Vagina (tissue), 2 donors: ENCODE measurements around the gene PPFIA2. TPM values are rescaled to one million over a fixed set of nuclear protein-coding genes. Genes with fewer than 3 reads are reported as not detected.

Experiments
- DNase-seq, 2 donors: peaks; one replicate each; pipeline ENCODE4 v3.0.0-alpha.2; 2017; ENCODE audit errors: extremely low spot score in 2 of 2
- H3K27ac ChIP-seq: fragments of 200-600 bp; sonication (generic); one replicate; pipeline ENCODE4 v1.5.1; 2019
- H3K27me3 ChIP-seq: fragments of 200-600 bp; sonication (generic); one replicate; pipeline ENCODE4 v1.5.1; 2019
- H3K36me3 ChIP-seq, 2 donors: fragments of 200-600 bp; sonication (generic); one replicate each; pipeline ENCODE4 v1.5.1; 2017 to 2019
- H3K4me1 ChIP-seq: fragments of 200-600 bp; sonication (generic); one replicate; pipeline ENCODE4 v1.5.1; 2019
- H3K4me3 ChIP-seq, 2 donors: fragments of 200-600 bp; sonication (generic); 1 replicate in 1 of 2; 2 replicates in 1 of 2; pipeline ENCODE4 v1.5.1; 2016 to 2019
- H3K9me3 ChIP-seq: fragments of 200-600 bp; sonication (generic); one replicate; pipeline ENCODE4 v1.5.1; 2019
- CTCF ChIP-seq, 3 experiments: fragments of 450-650 bp in 2 of 3; fragments of 200-600 bp in 1 of 3; sonication (generic) in 1 of 3; IDR thresholded peaks; one replicate each; pipeline ENCODE4 v1.5.1; 2017 to 2019; ENCODE audit warnings: antibody characterized with exemption in 3 of 3, mild to moderate bottlenecking in 2 of 3, moderate library complexity in 2 of 3
- POLR2A ChIP-seq, 2 donors: fragments of 450-650 bp; IDR thresholded peaks; one replicate each; pipeline ENCODE4 v1.6.1; 2017; ENCODE audit warnings: antibody characterized with exemption in 2 of 2, mild to moderate bottlenecking in 2 of 2, moderate library complexity in 2 of 2
- POLR2AphosphoS5 ChIP-seq, 2 donors: sonication (generic); formaldehyde crosslinking; IDR thresholded peaks; one replicate each; pipeline ENCODE4 v1.9.0; 2017; ENCODE audit warnings: antibody characterized with exemption in 2 of 2, mild to moderate bottlenecking in 2 of 2, low read depth in 1 of 2; ENCODE audit not compliant: insufficient read depth in 1 of 2
- intact Hi-C: fragments of 100-400 bp; cut with DNase I; formaldehyde crosslinking; loops from one replicate; pipeline ENCODE4 v1.15.1; 2023
- total RNA-seq: library from RNA; depleted of rRNA; stranded (reverse); fragments of >200 nt; gene quantifications from one replicate; pipeline ENCODE4 v1.2.3, GENCODE V29; 2016

PPFIA2 gene
- total RNA-seq, 1 donor from 2014 or later: 5.2 TPM

GRCh38 chr12:81712536-81712935 is 46.6 kb downstream of the PPFIA2 start:
- Histone ChIP-seq H3K27me3 (no peaks in the 10 kb centered on the region), H3K9me3 (no peaks in the 10 kb centered on the region), H3K4me3 (no peak overlapping the region), H3K36me3 (no peaks in the 10 kb centered on the region), H3K27ac (no peak overlapping the region), H3K4me1 (no peaks in the 10 kb centered on the region)
- intact Hi-C loops: no loop called here
- TF ChIP-seq POLR2AphosphoS5 (IDR thresholded peaks at IDR 0.05; ENCODE audit: insufficient read depth in 1 of 2, low read depth in 1 of 2): no peak
- DNase-seq: no peak

GRCh38 chr12:81705586-81705985 is 53.6 kb downstream of the PPFIA2 start:
- DNase-seq: no peak
- Histone ChIP-seq H3K4me3 (no peak overlapping the region), H3K36me3 (no peaks in the 10 kb centered on the region), H3K9me3 (no peaks in the 10 kb centered on the region), H3K4me1 (no peaks in the 10 kb centered on the region), H3K27ac (no peak overlapping the region), H3K27me3 (no peaks in the 10 kb centered on the region)
- intact Hi-C loops: no loop called here
- TF ChIP-seq POLR2A (IDR thresholded peaks at IDR 0.05) (no peak), CTCF (IDR thresholded peaks at IDR 0.05) (no peak), POLR2AphosphoS5 (IDR thresholded peaks at IDR 0.05; ENCODE audit: insufficient read depth in 1 of 2, low read depth in 1 of 2) (no peak)

GRCh38 chr12:81699551-81699950 is 59.6 kb downstream of the PPFIA2 start:
- Histone ChIP-seq H3K27me3 (no peaks in the 10 kb centered on the region), H3K4me3 (no peak overlapping the region), H3K27ac (no peak overlapping the region), H3K36me3 (no peaks in the 10 kb centered on the region), H3K9me3 (no peaks in the 10 kb centered on the region), H3K4me1 (no peaks in the 10 kb centered on the region)
- intact Hi-C loops: no loop called here
- no peak for DNase-seq
- TF ChIP-seq POLR2AphosphoS5 (IDR thresholded peaks at IDR 0.05; ENCODE audit: insufficient read depth in 1 of 2, low read depth in 1 of 2) (no peak), POLR2A (IDR thresholded peaks at IDR 0.05) (no peak), CTCF (IDR thresholded peaks at IDR 0.05) (no peak)

- H3K9me3 ChIP-seq: no peaks in the 10 kb centered on the region
- intact Hi-C loops: no loop called here
- no peak for TF ChIP-seq POLR2AphosphoS5 (IDR thresholded peaks at IDR 0.05; ENCODE audit: insufficient read depth in 1 of 2, low read depth in 1 of 2)
- no peak for TF ChIP-seq CTCF (IDR thresholded peaks at IDR 0.05)
- TF ChIP-seq POLR2A (IDR thresholded peaks at IDR 0.05): no peak
- no peak for DNase-seq
- no peaks in the 10 kb centered on the region for H3K27me3 ChIP-seq
- no peak overlapping the region for H3K4me3 ChIP-seq
- no peaks in the 10 kb centered on the region for H3K4me1 ChIP-seq
- no peak overlapping the region for H3K27ac ChIP-seq
- no peaks in the 10 kb centered on the region for H3K36me3 ChIP-seq
Observed at GRCh38 chr12:81692008-81692407, 67.1 kb downstream of the PPFIA2 start.

GRCh38 chr12:81683881-81684280 is 75.3 kb downstream of the PPFIA2 start:
- Histone ChIP-seq H3K4me1 (no peaks in the 10 kb centered on the region), H3K9me3 (no peaks in the 10 kb centered on the region), H3K27ac (no peak overlapping the region), H3K4me3 (no peak overlapping the region), H3K36me3 (no peaks in the 10 kb centered on the region), H3K27me3 (no peaks in the 10 kb centered on the region)
- TF ChIP-seq POLR2A (IDR thresholded peaks at IDR 0.05) (no peak), POLR2AphosphoS5 (IDR thresholded peaks at IDR 0.05; ENCODE audit: insufficient read depth in 1 of 2, low read depth in 1 of 2) (no peak), CTCF (IDR thresholded peaks at IDR 0.05) (no peak)
- intact Hi-C loops: no loop called here
- DNase-seq: no peak

GRCh38 chr12:81679614-81680013 is 79.5 kb downstream of the PPFIA2 start:
- no peaks in the 10 kb centered on the region for H3K9me3 ChIP-seq
- intact Hi-C loops: no loop called here
- no peak for DNase-seq
- H3K4me3 ChIP-seq: no peak overlapping the region
- TF ChIP-seq POLR2AphosphoS5 (IDR thresholded peaks at IDR 0.05; ENCODE audit: insufficient read depth in 1 of 2, low read depth in 1 of 2) (no peak), CTCF (IDR thresholded peaks at IDR 0.05) (no peak), POLR2A (IDR thresholded peaks at IDR 0.05) (no peak)
- H3K27me3 ChIP-seq: no peaks in the 10 kb centered on the region
- H3K4me1 ChIP-seq: no peaks in the 10 kb centered on the region
- no peaks in the 10 kb centered on the region for H3K36me3 ChIP-seq
- no peak overlapping the region for H3K27ac ChIP-seq
